Measurements from ENCODE around the gene CAPN2. TPM values are rescaled to one million over a fixed set of nuclear protein-coding genes. Genes with fewer than 3 reads are reported as not detected.

The CAPN2 gene
- total RNA-seq, 4 donors from 2014 or later = 193 to 505 (median 387) TPM

GRCh38 chr1:223729906-223730305 lies 17.6 kb downstream of the CAPN2 start:
- Histone ChIP-seq H3K4me1 (peaks cover 23 to 66% (median 54%) of the 10 kb centered on the region in 4 donors), H3K9me3 (no peaks in the 10 kb centered on the region), H3K36me3 (no peaks in the 10 kb centered on the region), H3K4me3 (no peak overlapping the region), H3K27me3 (no peaks in the 10 kb centered on the region), H3K27ac (no peak overlapping the region)
- intact Hi-C loops (cut with DNase I; ENCODE audit: low total_unique reads) = no loop called here
- no peak for DNase-seq
- WGBS, 2 donors (ENCODE audit: low coverage in 1 of 2) = 91 to 100% methylated on average over 1 to 4 of the region's 4 CpGs
- in situ Hi-C loops (cut with MboI; ENCODE audit: low pct_ligation_motif_present in 1 of 4, low pct_unique_long_range_greater_than_20kb in 1 of 4, low sequenced_read_pairs in 3 of 4) = no loop called here
- TF ChIP-seq EP300 (IDR thresholded peaks at IDR 0.05; ENCODE audit: low read depth) (no peak), POLR2AphosphoS5 (IDR thresholded peaks at IDR 0.05) (no peak)

GRCh38 chr1:223730479-223731132 lies 18.3 kb downstream of the CAPN2 start:
- WGBS, 2 donors (ENCODE audit: low coverage in 1 of 2) = 57 to 60% methylated on average over 4 of the region's 4 CpGs
- in situ Hi-C loops (cut with MboI; ENCODE audit: low pct_ligation_motif_present in 1 of 4, low pct_unique_long_range_greater_than_20kb in 1 of 4, low sequenced_read_pairs in 3 of 4) (no loop called here), intact Hi-C loops (cut with DNase I; ENCODE audit: low total_unique reads) (no loop called here)
- peaks cover 23 to 63% (median 52%) of the 10 kb centered on the region in 4 donors for H3K4me1 ChIP-seq
- no peak for DNase-seq
- no peak for TF ChIP-seq EP300 (IDR thresholded peaks at IDR 0.05; ENCODE audit: low read depth)
- TF ChIP-seq POLR2AphosphoS5 (IDR thresholded peaks at IDR 0.05) = no peak
- no peak for TF ChIP-seq CTCF (IDR thresholded peaks at IDR 0.05)
- TF ChIP-seq POLR2A (IDR thresholded peaks at IDR 0.05) = no peak
- peak overlapping the region; percentile 19 to 45 (median 34) for H3K27ac ChIP-seq
- H3K27me3 ChIP-seq = no peaks in the 10 kb centered on the region
- H3K36me3 ChIP-seq = no peaks in the 10 kb centered on the region
- H3K4me3 ChIP-seq = no peak overlapping the region
- H3K9me3 ChIP-seq = no peaks in the 10 kb centered on the region

GRCh38 chr1:223731133-223731770 lies 18.9 kb downstream of the CAPN2 start:
- H3K27me3 ChIP-seq = no peaks in the 10 kb centered on the region
- 70% methylated on average over 13 of the region's 13 CpGs; no CpG with 5 or more reads in 1 of the 2 donors for WGBS, 2 donors (ENCODE audit: low coverage in 1 of 2)
- peak overlapping the region; percentile 19 to 45 (median 34) for H3K27ac ChIP-seq
- no peak overlapping the region for H3K4me3 ChIP-seq
- peaks cover 23 to 57% (median 46%) of the 10 kb centered on the region in 4 donors for H3K4me1 ChIP-seq
- no peaks in the 10 kb centered on the region for H3K36me3 ChIP-seq
- DNase-seq = peak; percentile 46
- intact Hi-C loops (cut with DNase I; ENCODE audit: low total_unique reads) (no loop called here), in situ Hi-C loops (cut with MboI; ENCODE audit: low pct_ligation_motif_present in 1 of 4, low pct_unique_long_range_greater_than_20kb in 1 of 4, low sequenced_read_pairs in 3 of 4) (no loop called here)
- no peak for TF ChIP-seq POLR2AphosphoS5 (IDR thresholded peaks at IDR 0.05)
- TF ChIP-seq EP300 (IDR thresholded peaks at IDR 0.05; ENCODE audit: low read depth) = no peak
- TF ChIP-seq POLR2A (IDR thresholded peaks at IDR 0.05) = no peak
- TF ChIP-seq CTCF (IDR thresholded peaks at IDR 0.05) = no peak
- H3K9me3 ChIP-seq = no peaks in the 10 kb centered on the region

- H3K27me3 ChIP-seq = no peaks in the 10 kb centered on the region
- 63% methylated on average over 3 to 6 of the region's 6 CpGs for WGBS, 2 donors (ENCODE audit: low coverage in 1 of 2)
- H3K27ac ChIP-seq = peak overlapping the region; percentile 8 to 45 (median 42)
- intact Hi-C loops (cut with DNase I; ENCODE audit: low total_unique reads) = no loop called here
- DNase-seq = no peak
- H3K9me3 ChIP-seq = no peaks in the 10 kb centered on the region
- in situ Hi-C loops (cut with MboI; ENCODE audit: low pct_ligation_motif_present in 1 of 4, low pct_unique_long_range_greater_than_20kb in 1 of 4, low sequenced_read_pairs in 3 of 4) = no loop called here
- H3K4me1 ChIP-seq = peaks cover 24 to 63% (median 48%) of the 10 kb centered on the region in 4 donors
- no peak overlapping the region for H3K4me3 ChIP-seq
- TF ChIP-seq POLR2A (IDR thresholded peaks at IDR 0.05) = no peak
- H3K36me3 ChIP-seq = no peaks in the 10 kb centered on the region
These were observed 20.9 kb downstream of the CAPN2 start for GRCh38 chr1:223732993-223733798.
